Fibroblast of lung (primary cell): ENCODE results near the gene CDHR4.

Source experiments
- CTCF ChIP-seq, 2 donors: IDR thresholded peaks in 1 of 2; conservative IDR thresholded peaks in 1 of 2; 1 replicate in 1 of 2; 2 replicates in 1 of 2; pipeline ENCODE4 v1.5.1; 2011 to 2012; ENCODE audit warnings: low read length in 2 of 2, control low read depth in 1 of 2, inconsistent platforms in 1 of 2, low read depth in 1 of 2, mild to moderate bottlenecking in 1 of 2
- EZH2 ChIP-seq: IDR thresholded peaks from 2 replicates; pipeline ENCODE4 v1.5.1; 2012; ENCODE audit warnings: low read length, control low read depth, mild to moderate bottlenecking; ENCODE audit errors: missing control alignments

- TF ChIP-seq CTCF (conservative IDR thresholded peaks at IDR 0.05 in 1 of 2, IDR thresholded peaks at IDR 0.05 in 1 of 2; ENCODE audit: low read depth in 1 of 2, low read length in 2 of 2) = no peak
- TF ChIP-seq EZH2 = no peak
Measured at GRCh38 chr3:49787182-49787464, 12.6 kb downstream of the CDHR4 start.
